HUES48 (cell line): ENCODE measurements around the gene BICD1.

ENCODE experiments used
- H3K27ac ChIP-seq: one replicate; pipeline ENCODE4 v1.7.0; 2013; ENCODE audit warnings: low read depth, low read length, inconsistent platforms
- H3K27me3 ChIP-seq: 2 replicates; pipeline ENCODE4 v1.6.1; 2013; ENCODE audit warnings: mild to moderate bottlenecking, low read length; ENCODE audit not compliant: control insufficient read depth, insufficient read depth
- H3K36me3 ChIP-seq: 2 replicates; pipeline ENCODE4 v1.6.1; 2013; ENCODE audit warnings: low read length; ENCODE audit not compliant: control insufficient read depth, insufficient read depth
- H3K4me1 ChIP-seq: 2 replicates; pipeline ENCODE4 v1.6.1; 2013; ENCODE audit warnings: mild to moderate bottlenecking, low read length; ENCODE audit not compliant: control insufficient read depth, insufficient read depth
- H3K4me3 ChIP-seq: 2 replicates; pipeline ENCODE4 v1.5.1; 2013; ENCODE audit warnings: mild to moderate bottlenecking, low read depth, low read length
- H3K9ac ChIP-seq: 2 replicates; pipeline ENCODE4 v1.6.1; 2013; ENCODE audit warnings: mild to moderate bottlenecking, low read depth, low read length, moderate library complexity
- H3K9me3 ChIP-seq: 2 replicates; pipeline ENCODE4 v1.6.1; 2013; ENCODE audit warnings: low read length; ENCODE audit not compliant: control insufficient read depth, insufficient read depth

BICD1 gene

DNA sequence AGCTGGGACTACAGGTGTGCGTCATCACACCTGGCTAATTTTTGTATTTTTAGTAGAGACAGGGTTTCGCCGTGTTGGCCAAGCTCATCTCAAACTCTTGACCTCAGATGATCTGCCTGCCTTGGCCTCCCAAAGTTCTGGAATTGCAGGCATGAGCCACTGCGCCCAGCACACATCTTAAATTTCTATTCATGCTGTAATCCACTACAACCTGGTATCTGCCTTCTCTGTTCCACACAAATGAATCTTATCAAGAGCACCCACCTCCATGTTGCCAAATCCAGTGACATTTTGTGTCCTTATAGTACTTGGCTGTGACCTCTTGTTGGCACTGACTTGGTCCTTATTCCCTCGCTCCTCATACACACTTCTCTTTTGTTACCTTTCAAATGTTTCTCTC lies 5.8 kb upstream of the BICD1 start:
- no peak overlapping the region for H3K27ac ChIP-seq
- H3K9ac ChIP-seq: no peak overlapping the region
- H3K9me3 ChIP-seq: no peaks in the 10 kb centered on the region
- H3K4me1 ChIP-seq: peaks cover 22% of the 10 kb centered on the region
- no peaks in the 10 kb centered on the region for H3K36me3 ChIP-seq
- no peak overlapping the region for H3K4me3 ChIP-seq
- H3K27me3 ChIP-seq: no peaks in the 10 kb centered on the region

DNA sequence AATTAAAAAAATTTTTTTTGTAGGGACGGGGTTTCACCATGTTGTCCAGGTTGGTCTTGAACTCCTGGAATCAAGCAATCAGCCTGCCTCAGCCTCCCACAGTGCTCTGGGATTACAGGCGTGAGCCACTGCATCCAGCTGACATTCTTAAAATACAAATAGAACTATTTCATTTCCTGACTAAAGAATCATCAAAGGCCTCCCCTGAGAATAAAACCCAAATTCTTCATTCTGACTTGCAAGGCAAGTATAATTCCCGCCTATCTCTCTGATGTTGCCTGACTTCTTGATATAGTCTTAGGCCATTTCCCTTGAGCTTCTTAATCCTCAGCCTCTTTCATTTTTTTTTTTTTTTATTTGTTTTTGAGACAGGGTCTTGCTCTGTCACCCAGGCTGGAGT lies 4.4 kb upstream of the BICD1 start:
- H3K9me3 ChIP-seq: no peaks in the 10 kb centered on the region
- H3K4me3 ChIP-seq: no peak overlapping the region
- H3K27me3 ChIP-seq: no peaks in the 10 kb centered on the region
- H3K27ac ChIP-seq: no peak overlapping the region
- no peak overlapping the region for H3K9ac ChIP-seq
- H3K4me1 ChIP-seq: peaks cover 25% of the 10 kb centered on the region
- H3K36me3 ChIP-seq: no peaks in the 10 kb centered on the region

DNA sequence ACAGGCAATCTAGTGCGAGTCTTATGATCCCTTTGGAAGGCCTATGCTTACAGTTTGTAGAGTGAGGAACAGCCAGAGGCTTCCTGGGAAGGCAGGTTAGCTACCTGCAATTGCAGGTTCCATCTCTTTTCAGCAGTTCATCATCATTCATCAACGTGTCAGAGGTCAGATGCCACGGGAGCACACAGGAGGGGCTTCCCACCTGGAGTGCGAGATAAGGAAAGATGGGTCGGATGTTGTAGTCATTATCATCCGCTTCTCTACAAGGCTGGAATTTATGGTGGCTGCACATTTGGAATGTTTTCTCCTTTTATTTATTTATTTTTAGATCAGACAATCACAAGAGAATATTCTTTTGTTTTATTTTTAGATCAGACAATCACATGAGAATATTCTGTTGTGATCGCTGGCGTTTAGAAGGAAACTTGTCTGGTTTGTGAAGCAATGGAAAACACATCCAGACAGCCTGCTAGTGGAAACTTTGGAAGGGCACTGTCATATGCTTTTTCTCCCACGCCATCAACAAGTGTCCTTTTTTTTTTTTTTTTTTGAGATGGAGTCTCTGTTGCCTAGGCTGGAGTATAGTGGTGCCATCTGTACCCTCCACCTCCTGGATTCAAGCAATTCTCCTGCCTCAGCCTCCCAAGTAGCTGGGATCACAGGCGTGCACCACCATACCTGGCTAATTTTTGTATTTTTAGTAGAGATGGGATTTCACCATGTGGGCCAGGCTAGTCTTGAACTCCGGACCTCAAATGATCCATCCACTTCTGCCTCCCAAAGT lies 1.9 kb upstream of the BICD1 start:
- H3K9ac ChIP-seq: no peak overlapping the region
- no peak overlapping the region for H3K27ac ChIP-seq
- no peaks in the 10 kb centered on the region for H3K9me3 ChIP-seq
- H3K36me3 ChIP-seq: 0 out of 2 replicates have a peak, but pooled peaks cover 5% of the 10 kb centered on the region
- no peaks in the 10 kb centered on the region for H3K27me3 ChIP-seq
- peaks cover 22% of the 10 kb centered on the region for H3K4me1 ChIP-seq
- H3K4me3 ChIP-seq: no peak overlapping the region

DNA sequence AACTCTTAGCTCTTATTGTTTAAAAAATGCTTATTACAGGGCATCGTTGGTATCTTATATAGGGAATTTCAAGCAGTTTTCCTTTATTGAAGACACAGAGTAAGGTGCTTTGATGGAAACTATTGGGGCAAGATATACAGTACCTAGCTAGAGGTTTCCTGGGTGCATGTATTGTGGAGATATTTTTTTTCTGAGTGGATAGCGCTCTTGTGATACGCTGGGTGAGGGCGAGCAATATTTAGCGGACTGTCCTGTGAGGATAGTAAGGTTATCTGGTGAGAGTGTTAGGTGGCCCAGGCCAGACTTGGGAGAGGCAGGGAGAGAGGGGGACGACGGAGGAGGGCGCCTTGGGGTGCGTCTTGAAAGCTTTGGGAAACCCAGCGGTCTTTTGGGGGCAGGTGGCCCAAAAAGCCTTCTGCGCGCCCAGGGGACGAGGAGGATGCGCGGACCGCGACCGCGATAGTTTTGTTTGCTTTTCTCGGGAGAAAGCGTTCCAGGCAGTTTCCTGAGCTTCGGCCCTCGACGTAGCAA lies 596 bp upstream of the BICD1 start:
- H3K4me3 ChIP-seq: peak overlapping the region; percentile 92
- H3K27me3 ChIP-seq: no peaks in the 10 kb centered on the region
- peak overlapping the region; percentile 79 for H3K9ac ChIP-seq
- peaks cover 14% of the 10 kb centered on the region for H3K36me3 ChIP-seq
- peaks cover 25% of the 10 kb centered on the region for H3K4me1 ChIP-seq
- H3K27ac ChIP-seq: peak overlapping the region; percentile 92
- H3K9me3 ChIP-seq: no peaks in the 10 kb centered on the region

DNA sequence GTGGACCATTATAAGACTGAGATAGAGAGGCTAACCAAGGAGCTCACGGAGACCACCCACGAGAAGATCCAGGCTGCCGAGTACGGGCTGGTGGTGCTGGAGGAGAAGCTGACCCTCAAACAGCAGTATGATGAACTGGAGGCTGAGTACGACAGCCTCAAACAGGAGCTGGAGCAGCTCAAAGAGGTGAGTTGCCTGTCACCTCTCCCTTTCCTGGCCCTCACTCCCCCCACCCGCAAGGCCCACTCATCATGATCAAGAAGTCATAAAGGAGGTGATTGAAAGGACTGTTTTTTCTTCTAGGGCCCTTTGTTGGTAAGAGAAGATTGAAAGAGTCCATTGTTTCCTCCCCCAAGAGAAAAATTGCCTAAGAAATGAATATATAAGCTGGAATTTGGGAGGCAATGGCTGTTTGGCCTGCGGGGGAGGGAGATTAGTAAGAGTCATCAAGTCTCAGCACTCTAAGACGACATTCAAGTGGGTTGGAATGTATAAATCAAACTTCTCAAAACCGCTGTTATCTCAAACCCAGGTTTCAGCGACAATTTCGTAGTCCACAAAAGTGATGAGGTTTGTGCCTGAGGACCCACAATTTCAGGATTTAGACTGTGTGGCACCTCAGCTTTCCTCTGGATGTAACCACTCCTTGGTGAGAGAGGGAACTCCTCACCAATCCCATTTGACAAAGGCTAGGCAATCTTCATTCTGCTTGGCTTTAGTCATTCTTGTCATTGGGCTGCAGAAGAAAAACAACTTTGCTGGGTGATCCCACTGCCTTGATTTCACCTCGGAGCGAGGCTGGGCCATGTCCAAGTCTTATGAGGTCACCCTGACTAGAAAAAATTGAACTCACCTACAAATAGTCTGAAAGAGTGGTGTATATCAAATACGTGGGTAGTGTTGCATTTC lies 966 bp downstream of the BICD1 start:
- Histone ChIP-seq H3K9me3 (no peaks in the 10 kb centered on the region), H3K36me3 (peaks cover 25% of the 10 kb centered on the region), H3K4me1 (peaks cover 24% of the 10 kb centered on the region), H3K27me3 (no peaks in the 10 kb centered on the region), H3K27ac (peak overlapping the region; percentile 92), H3K9ac (peak overlapping the region; percentile 90), H3K4me3 (peak overlapping the region; percentile 92)

DNA sequence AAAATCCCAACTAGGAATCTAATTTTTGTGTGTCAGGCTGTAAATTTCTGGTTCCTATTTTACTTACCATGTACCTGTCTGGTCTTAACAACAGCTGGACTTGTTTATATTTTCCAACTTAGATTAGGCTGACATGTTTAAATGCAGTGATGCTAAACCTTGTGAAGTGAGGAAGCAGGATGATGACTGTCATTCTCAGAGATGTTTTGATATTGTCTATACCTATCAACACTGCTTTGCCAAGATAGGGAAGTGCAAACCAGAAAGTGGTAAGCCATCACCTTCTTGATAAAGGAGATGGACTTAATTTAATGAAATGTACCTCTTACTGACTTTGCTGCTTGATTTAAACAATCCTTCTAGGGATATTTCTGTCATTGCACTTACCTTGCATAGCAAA lies 2.1 kb downstream of the BICD1 start:
- Histone ChIP-seq H3K27ac (no peak overlapping the region), H3K4me1 (peaks cover 24% of the 10 kb centered on the region), H3K9ac (peak overlapping the region; percentile 90)

DNA sequence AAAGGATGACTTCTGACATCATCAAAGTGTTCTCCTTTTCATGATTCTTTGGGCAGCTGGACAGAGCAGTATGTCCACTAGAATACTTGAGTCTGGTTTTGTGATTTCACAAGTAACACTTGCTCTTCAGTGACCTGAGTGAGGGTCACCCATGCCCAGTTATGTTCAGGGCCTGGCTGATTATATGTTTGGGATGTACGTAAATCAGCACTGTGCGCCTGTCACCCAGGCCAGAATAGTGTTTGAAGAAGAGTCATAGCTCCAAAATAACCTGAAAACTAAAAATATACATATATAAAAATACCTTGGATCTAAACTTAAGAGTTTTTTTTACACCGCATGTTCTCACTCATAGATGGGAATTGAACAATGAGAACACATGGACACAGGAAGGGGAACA lies 3.8 kb downstream of the BICD1 start:
- peak overlapping the region; percentile 92 for H3K4me3 ChIP-seq
- H3K9ac ChIP-seq: no peak overlapping the region
- peaks cover 25% of the 10 kb centered on the region for H3K4me1 ChIP-seq
- no peak overlapping the region for H3K27ac ChIP-seq
- H3K9me3 ChIP-seq: no peaks in the 10 kb centered on the region
- peaks cover 32% of the 10 kb centered on the region for H3K36me3 ChIP-seq
- no peaks in the 10 kb centered on the region for H3K27me3 ChIP-seq

More for the DNA sequence above, 2.1 kb downstream of the BICD1 start:
- Histone ChIP-seq H3K27me3 (no peaks in the 10 kb centered on the region), H3K4me3 (peak overlapping the region; percentile 92), H3K9me3 (no peaks in the 10 kb centered on the region), H3K36me3 (peaks cover 32% of the 10 kb centered on the region)

DNA sequence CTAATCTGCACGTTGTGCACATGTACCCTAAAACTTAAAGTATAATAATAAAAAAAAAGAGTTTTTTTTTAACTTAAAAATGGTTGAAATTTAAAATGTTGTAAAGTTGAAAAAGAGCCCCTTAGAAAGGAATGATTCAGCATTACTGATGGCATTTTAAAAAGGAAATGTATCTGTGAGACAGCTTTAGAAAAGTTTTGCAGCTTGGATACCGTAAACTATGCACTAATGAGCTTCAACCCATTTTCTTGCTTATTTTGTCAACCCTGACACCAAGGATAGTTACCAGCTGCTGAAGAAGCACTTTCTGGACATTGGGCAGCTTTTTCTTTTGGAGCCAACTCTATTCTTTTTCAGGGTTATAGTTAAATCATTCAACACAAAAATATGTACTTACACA lies 4.3 kb downstream of the BICD1 start:
- H3K27me3 ChIP-seq: no peaks in the 10 kb centered on the region
- H3K27ac ChIP-seq: no peak overlapping the region
- peaks cover 32% of the 10 kb centered on the region for H3K36me3 ChIP-seq
- no peak overlapping the region for H3K9ac ChIP-seq
- peaks cover 24% of the 10 kb centered on the region for H3K4me1 ChIP-seq
- no peak overlapping the region for H3K4me3 ChIP-seq
- H3K9me3 ChIP-seq: no peaks in the 10 kb centered on the region

DNA sequence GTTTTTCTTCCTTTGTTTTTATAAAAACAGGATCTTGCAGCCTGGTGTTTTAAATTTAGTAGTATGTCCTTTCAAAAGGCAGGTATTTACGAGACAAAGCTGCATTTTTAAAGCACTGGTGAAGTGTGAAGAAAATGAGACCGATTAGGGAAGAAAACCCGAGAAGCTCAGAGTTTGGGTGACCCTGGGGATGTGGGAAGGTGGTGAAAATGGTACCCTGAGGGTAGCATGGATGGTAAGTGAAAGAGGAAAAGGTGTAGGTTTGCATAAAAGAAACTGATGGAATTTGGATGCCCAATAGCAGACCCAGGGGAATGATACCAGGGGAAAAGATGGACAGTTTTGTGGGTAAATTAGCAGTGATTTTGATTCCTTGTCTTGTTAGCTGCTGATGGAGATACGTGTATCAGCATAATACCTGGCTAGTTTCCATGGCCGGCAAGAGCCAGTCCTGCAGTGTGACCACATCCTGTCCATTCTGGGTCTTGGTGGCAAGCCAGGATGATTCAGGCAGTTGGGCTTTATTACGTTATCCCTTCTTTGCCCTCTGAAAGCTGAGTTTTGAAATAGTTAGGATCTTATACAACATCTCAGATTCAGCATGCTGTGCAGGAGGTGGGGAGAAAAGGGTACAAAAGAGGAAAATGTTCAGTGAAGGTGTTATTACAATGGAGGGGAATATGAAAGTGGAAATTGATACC lies 8.9 kb downstream of the BICD1 start:
- H3K9ac ChIP-seq: no peak overlapping the region
- H3K36me3 ChIP-seq: peaks cover 20% of the 10 kb centered on the region
- no peaks in the 10 kb centered on the region for H3K27me3 ChIP-seq
- peaks cover 41% of the 10 kb centered on the region for H3K4me1 ChIP-seq
- no peak overlapping the region for H3K4me3 ChIP-seq
- no peak overlapping the region for H3K27ac ChIP-seq
- H3K9me3 ChIP-seq: no peaks in the 10 kb centered on the region

DNA sequence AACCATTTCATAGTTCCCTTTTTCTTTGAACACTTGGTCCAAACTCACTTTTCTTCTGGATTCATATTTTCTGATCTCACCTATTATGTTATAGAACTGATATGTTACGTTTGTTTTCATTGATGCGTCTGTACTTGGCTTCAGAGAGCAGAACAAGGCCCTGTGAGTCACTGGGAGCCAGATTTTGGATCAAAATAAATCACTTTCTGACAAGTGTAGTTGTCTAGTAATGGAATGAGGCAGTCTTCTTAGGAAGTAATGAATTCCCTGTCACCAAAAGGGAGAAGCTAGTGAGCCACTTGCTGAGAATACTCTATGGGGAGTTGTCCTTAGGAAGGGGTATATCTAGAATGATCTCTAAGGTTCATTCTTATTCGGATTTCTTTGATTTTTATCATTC lies 10.2 kb downstream of the BICD1 start:
- H3K9me3 ChIP-seq: no peaks in the 10 kb centered on the region
- H3K36me3 ChIP-seq: peaks cover 14% of the 10 kb centered on the region
- peaks cover 37% of the 10 kb centered on the region for H3K4me1 ChIP-seq
- no peak overlapping the region for H3K4me3 ChIP-seq
- H3K27ac ChIP-seq: no peak overlapping the region
- no peaks in the 10 kb centered on the region for H3K27me3 ChIP-seq
- H3K9ac ChIP-seq: no peak overlapping the region
